K562 (cell line): ENCODE results near the gene WNK1. TPM values are rescaled to one million over a fixed set of nuclear protein-coding genes. Genes with fewer than 3 reads are reported as not detected.

Source experiments
- GATAD2A ChIP-seq: fragments of 450-650 bp; IDR thresholded peaks from 2 replicates; pipeline ENCODE4 v1.6.1; 2017
- IRF2 ChIP-seq: sonication (generic); formaldehyde crosslinking; IDR thresholded peaks from 2 replicates; pipeline ENCODE4 v1.8.1; 2022; ENCODE audit warnings: mild to moderate bottlenecking, missing genetic modification reagents
- KLF16 ChIP-seq: IDR thresholded peaks from 2 replicates; pipeline ENCODE4 v1.6.1; 2016; ENCODE audit warnings: antibody characterized with exemption
- NFXL1 ChIP-seq: fragments of 450-650 bp; formaldehyde crosslinking; IDR thresholded peaks from 2 replicates; pipeline ENCODE4 v1.4.0; 2021; ENCODE audit warnings: mild to moderate bottlenecking
- NR2F6 ChIP-seq: fragments of 450-650 bp; formaldehyde crosslinking; IDR thresholded peaks from 2 replicates; pipeline ENCODE4 v1.4.0; 2020; ENCODE audit warnings: mild to moderate bottlenecking
- POLR2B ChIP-seq: fragments of 450-650 bp; IDR thresholded peaks from 2 replicates; pipeline ENCODE4 v1.6.1; 2018; ENCODE audit warnings: low read depth; ENCODE audit not compliant: partially characterized antibody
- RBM15 ChIP-seq: fragments of 200-400 bp; formaldehyde crosslinking; IDR thresholded peaks from 2 replicates; pipeline ENCODE4 v1.6.1; 2018; ENCODE audit warnings: mild to moderate bottlenecking, low read length, moderate library complexity; ENCODE audit not compliant: insufficient read depth
- SMARCA4 ChIP-seq: fragments of 450-650 bp; IDR thresholded peaks from 2 replicates; pipeline ENCODE4 v1.6.1; 2016
- SNRNP70 ChIP-seq: fragments of 200-400 bp; formaldehyde crosslinking; optimal IDR thresholded peaks from 2 replicates; pipeline ENCODE3; 2017; ENCODE audit warnings: low read depth, low read length
- SRSF9 ChIP-seq: fragments of 200-400 bp; formaldehyde crosslinking; IDR thresholded peaks from 2 replicates; pipeline ENCODE4 v1.6.1; 2017; ENCODE audit warnings: low read depth, low read length, borderline replicate concordance
- TAF1 ChIP-seq: IDR thresholded peaks from 2 replicates; pipeline ENCODE4 v1.6.1; 2011; ENCODE audit warnings: mild to moderate bottlenecking, low read length, moderate library complexity; ENCODE audit not compliant: insufficient read depth, control insufficient read depth, severe bottlenecking; ENCODE audit errors: extremely low read depth
- U2AF1 ChIP-seq: fragments of 200-400 bp; formaldehyde crosslinking; optimal IDR thresholded peaks from 2 replicates; pipeline ENCODE3; 2017; ENCODE audit warnings: mild to moderate bottlenecking, low read depth, low read length, moderate library complexity
- ZFP1 ChIP-seq: fragments of 450-650 bp; formaldehyde crosslinking; IDR thresholded peaks from 2 replicates; pipeline ENCODE4 v1.4.0; 2020; ENCODE audit warnings: mild to moderate bottlenecking, mixed read lengths
- ZNF12 ChIP-seq: sonication (generic); formaldehyde crosslinking; IDR thresholded peaks from 2 replicates; pipeline ENCODE4 v1.4.0; 2020; ENCODE audit warnings: mild to moderate bottlenecking, missing genetic modification reagents
- ZNF143 ChIP-seq: sonication (generic); formaldehyde crosslinking; IDR thresholded peaks from 2 replicates; pipeline ENCODE4 v1.9.0; 2022; ENCODE audit warnings: mild to moderate bottlenecking, missing genetic modification reagents
- ZNF174 ChIP-seq: fragments of 250-450 bp; sonication (Bioruptor Pico); IDR thresholded peaks from 2 replicates; pipeline ENCODE4 v1.4.0; 2020; ENCODE audit warnings: mild to moderate bottlenecking
- ZNF311 ChIP-seq: fragments of 250-450 bp; sonication (Bioruptor Pico); IDR thresholded peaks from 2 replicates; pipeline ENCODE4 v1.4.0; 2020; ENCODE audit warnings: mild to moderate bottlenecking, moderate library complexity
- ZNF561 ChIP-seq: fragments of 450-650 bp; formaldehyde crosslinking; conservative IDR thresholded peaks from 2 replicates; pipeline ENCODE4 v1.4.0; 2020; ENCODE audit warnings: mild to moderate bottlenecking, moderate library complexity
- polyA plus RNA-seq, 8 experiments: library from polyadenylated mRNA; depleted of rRNA in 4 of 8; stranded (reverse) in 5 of 8; unstranded in 3 of 8; fragments of >200 nt; fragmentation: Nextera tagmentation in 2 of 8; fragmentation: Illumina TruSeq in 1 of 8; extraction: Ambion mirVana in 2 of 8; extraction: Trizol in 1 of 8; gene quantifications; 2 replicates each; pipeline versions ENCODE4 v1.2.1 to v1.2.3, GENCODE V29; 2011 to 2014; ENCODE audit warnings: inconsistent platforms in 1 of 8, missing spikeins in 1 of 8
- total RNA-seq, 7 experiments: library from RNA; depleted of rRNA in 6 of 7; stranded (reverse); fragments of >200 nt in 6 of 7; fragmentation: Illumina TruSeq in 2 of 7; extraction: Trizol in 2 of 7; gene quantifications; 2 replicates each; pipeline versions ENCODE4 v1.2.1 to v1.2.3, GENCODE V29; 2011 to 2021; ENCODE audit warnings: low replicate concordance in 1 of 7
- TF ChIP-seq, protein P1 (sequence below): fragments of 450-650 bp; IDR thresholded peaks from 2 replicates; pipeline ENCODE4 v1.6.1; 2018; ENCODE audit not compliant: partially characterized antibody
- TF ChIP-seq, protein P2 (sequence below), 3 experiments: IDR thresholded peaks in 2 of 3; conservative IDR thresholded peaks in 1 of 3; 2 replicates each; pipeline ENCODE4 v1.5.1; 2011 to 2012; ENCODE audit warnings: low read length in 3 of 3, mild to moderate bottlenecking in 3 of 3, control low read depth in 2 of 3, improper control_type of control experiment in 1 of 3, inconsistent platforms in 1 of 3, low read depth in 1 of 3, mixed read lengths in 1 of 3, moderate library complexity in 1 of 3; ENCODE audit not compliant: insufficient read depth in 2 of 3
- TF ChIP-seq, protein P3 (sequence below): IDR thresholded peaks from 3 replicates; pipeline ENCODE4 v1.6.1; 2011; ENCODE audit warnings: borderline replicate concordance, mild to moderate bottlenecking, moderate library complexity; ENCODE audit not compliant: insufficient read length; ENCODE audit errors: extremely low read depth

Gene WNK1
- total and polyA plus RNA-seq, 9 of the 15 experiments (the other 6 are each of a cell fraction or from before 2014, with no cell fraction given) = 4.3 to 73.9 (median 31.0) TPM

DNA sequence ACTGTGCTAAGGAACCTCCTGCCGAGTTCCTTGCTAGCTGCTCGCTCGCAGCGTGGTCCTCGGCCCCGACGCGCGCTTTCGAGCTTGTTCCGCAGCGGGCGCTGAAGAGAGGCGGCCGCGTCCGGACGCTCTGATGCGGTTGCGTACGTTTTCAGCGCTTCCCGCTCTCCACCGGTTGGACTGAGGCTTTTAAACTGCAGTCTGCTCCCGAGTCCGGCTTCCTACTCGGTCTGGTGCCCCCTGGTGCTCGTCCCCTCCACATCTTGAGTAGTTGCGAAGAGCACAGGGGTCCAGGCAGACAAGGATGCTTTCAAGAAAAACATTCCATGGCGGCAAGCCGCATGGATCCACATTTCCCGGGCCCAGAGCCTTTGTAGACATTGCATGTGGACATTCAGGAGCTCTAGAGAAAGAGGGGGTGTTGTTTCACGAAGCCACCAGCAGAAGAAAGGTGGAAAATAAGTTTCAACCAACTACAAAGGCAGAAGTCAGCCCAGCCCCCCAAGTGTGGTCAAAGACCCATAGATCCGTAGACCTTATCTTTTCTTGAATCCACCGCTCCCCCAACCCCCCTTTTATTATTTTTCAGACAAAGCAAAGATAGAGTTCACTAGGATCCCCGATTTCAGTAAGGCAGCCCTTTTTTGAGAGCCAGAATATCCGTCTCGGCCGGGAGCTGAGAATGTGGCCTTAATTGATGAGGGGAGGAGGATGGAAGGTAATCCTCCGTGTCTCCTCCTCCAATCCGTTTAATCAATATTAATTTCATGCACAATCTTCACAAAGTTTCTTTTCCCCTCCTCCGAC is 984 bp upstream of the WNK1 start (continued):
- TF ChIP-seq, protein P1, sequence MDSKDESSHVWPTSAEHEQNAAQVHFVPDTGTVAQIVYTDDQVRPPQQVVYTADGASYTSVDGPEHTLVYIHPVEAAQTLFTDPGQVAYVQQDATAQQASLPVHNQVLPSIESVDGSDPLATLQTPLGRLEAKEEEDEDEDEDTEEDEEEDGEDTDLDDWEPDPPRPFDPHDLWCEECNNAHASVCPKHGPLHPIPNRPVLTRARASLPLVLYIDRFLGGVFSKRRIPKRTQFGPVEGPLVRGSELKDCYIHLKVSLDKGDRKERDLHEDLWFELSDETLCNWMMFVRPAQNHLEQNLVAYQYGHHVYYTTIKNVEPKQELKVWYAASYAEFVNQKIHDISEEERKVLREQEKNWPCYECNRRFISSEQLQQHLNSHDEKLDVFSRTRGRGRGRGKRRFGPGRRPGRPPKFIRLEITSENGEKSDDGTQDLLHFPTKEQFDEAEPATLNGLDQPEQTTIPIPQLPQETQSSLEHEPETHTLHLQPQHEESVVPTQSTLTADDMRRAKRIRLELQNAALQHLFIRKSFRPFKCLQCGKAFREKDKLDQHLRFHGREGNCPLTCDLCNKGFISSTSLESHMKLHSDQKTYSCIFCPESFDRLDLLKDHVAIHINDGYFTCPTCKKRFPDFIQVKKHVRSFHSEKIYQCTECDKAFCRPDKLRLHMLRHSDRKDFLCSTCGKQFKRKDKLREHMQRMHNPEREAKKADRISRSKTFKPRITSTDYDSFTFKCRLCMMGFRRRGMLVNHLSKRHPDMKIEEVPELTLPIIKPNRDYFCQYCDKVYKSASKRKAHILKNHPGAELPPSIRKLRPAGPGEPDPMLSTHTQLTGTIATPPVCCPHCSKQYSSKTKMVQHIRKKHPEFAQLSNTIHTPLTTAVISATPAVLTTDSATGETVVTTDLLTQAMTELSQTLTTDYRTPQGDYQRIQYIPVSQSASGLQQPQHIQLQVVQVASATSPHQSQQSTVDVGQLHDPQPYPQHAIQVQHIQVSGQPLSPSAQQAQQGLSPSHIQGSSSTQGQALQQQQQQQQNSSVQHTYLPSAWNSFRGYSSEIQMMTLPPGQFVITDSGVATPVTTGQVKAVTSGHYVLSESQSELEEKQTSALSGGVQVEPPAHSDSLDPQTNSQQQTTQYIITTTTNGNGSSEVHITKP = no peak
- TF ChIP-seq IRF2 (CRISPR knock-in tag) = no peak
- peak; percentile 44 for TF ChIP-seq POLR2B
- no peak for TF ChIP-seq NFXL1
- TF ChIP-seq, protein P2, sequence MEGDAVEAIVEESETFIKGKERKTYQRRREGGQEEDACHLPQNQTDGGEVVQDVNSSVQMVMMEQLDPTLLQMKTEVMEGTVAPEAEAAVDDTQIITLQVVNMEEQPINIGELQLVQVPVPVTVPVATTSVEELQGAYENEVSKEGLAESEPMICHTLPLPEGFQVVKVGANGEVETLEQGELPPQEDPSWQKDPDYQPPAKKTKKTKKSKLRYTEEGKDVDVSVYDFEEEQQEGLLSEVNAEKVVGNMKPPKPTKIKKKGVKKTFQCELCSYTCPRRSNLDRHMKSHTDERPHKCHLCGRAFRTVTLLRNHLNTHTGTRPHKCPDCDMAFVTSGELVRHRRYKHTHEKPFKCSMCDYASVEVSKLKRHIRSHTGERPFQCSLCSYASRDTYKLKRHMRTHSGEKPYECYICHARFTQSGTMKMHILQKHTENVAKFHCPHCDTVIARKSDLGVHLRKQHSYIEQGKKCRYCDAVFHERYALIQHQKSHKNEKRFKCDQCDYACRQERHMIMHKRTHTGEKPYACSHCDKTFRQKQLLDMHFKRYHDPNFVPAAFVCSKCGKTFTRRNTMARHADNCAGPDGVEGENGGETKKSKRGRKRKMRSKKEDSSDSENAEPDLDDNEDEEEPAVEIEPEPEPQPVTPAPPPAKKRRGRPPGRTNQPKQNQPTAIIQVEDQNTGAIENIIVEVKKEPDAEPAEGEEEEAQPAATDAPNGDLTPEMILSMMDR (IDR thresholded peaks at IDR 0.05 in 2 of 3, conservative IDR thresholded peaks at IDR 0.05 in 1 of 3; ENCODE audit: insufficient read depth in 2 of 3, low read depth in 1 of 3, low read length in 3 of 3) = peak; percentile 72 to 80 (median 74)
- no peak for TF ChIP-seq GATAD2A
- no peak for TF ChIP-seq SRSF9
- TF ChIP-seq NR2F6 (CRISPR knock-in tag) = no peak
- TF ChIP-seq U2AF1 = no peak
- TF ChIP-seq RBM15 = no peak
- peak; percentile 64 for TF ChIP-seq ZNF143
- TF ChIP-seq ZNF12 (CRISPR knock-in tag) = no peak
- TF ChIP-seq SMARCA4 = no peak
- no peak for TF ChIP-seq ZNF174 (CRISPR knock-in tag)
- no peak for TF ChIP-seq KLF16
- TF ChIP-seq ZNF561 = no peak
- TF ChIP-seq, protein P3, sequence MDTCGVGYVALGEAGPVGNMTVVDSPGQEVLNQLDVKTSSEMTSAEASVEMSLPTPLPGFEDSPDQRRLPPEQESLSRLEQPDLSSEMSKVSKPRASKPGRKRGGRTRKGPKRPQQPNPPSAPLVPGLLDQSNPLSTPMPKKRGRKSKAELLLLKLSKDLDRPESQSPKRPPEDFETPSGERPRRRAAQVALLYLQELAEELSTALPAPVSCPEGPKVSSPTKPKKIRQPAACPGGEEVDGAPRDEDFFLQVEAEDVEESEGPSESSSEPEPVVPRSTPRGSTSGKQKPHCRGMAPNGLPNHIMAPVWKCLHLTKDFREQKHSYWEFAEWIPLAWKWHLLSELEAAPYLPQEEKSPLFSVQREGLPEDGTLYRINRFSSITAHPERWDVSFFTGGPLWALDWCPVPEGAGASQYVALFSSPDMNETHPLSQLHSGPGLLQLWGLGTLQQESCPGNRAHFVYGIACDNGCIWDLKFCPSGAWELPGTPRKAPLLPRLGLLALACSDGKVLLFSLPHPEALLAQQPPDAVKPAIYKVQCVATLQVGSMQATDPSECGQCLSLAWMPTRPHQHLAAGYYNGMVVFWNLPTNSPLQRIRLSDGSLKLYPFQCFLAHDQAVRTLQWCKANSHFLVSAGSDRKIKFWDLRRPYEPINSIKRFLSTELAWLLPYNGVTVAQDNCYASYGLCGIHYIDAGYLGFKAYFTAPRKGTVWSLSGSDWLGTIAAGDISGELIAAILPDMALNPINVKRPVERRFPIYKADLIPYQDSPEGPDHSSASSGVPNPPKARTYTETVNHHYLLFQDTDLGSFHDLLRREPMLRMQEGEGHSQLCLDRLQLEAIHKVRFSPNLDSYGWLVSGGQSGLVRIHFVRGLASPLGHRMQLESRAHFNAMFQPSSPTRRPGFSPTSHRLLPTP = no peak
- TF ChIP-seq SNRNP70 = no peak
- no peak for TF ChIP-seq ZFP1 (CRISPR knock-in tag)
- TF ChIP-seq ZNF311 (CRISPR knock-in tag) = no peak
- peak; percentile 78 for TF ChIP-seq TAF1
